ENCODE data around the gene LRPPRC. TPM values are rescaled to one million over a fixed set of nuclear protein-coding genes. Genes with fewer than 3 reads are reported as not detected.
A peak's percentile ranks its signal among the peaks of the same experiment; 100 is the strongest.

Gene LRPPRC
- total RNA-seq (10 to 100 TPM; 36.3 to 52.1 (median 38.7) TPM), polyA plus RNA-seq (10 to 100 TPM in 1 of 2 donors, 1 to 10 TPM in 1; 9.4 to 21.1 TPM)

DNA sequence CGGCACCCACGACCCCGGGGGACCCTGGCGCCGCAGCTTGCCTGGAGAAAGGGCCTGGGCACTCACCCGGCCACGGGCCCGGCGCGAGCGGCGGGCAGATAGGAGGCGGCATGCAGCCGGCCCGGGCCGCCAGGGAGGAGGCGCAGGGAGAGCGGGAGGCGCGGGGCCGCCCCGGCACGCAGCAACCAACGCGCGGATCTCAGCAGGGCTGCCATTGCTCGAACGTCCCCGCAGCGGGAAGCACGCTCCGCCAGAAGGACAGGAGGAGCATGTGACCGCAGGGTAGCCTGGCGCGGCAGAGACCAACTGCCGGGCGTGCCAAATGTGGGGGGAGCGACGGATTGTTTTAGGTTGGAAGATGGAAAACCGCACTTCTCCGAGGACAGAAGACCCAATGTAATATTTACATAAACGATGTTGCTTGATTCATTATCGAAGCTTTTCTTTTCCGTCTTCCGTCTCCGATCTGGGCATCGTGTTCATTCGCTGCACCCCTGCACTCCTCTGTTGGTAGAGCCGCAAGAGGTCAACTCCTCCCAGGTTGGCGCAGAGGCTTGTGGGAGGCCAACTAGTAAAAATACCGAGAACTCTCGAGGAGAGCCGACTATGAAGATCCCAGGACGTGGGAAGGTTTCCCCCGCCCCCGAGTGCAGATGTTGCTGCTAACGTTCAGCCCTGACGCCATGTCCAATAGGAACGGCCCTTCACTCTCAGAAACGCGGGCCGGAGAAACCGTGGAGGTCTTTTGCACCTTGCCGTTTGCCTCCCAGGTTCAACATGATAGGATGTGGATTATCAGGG lies at the start of gene LRPPRC:
TSS of gene LRPPRC (minus strand) at position 257 of the 801 bp plus-strand sequence. CDS start at position 215, 42 bp downstream.
- Histone ChIP-seq H3K4me3 (peak within 1 kb of the TSS; percentile 68 to 100 (median 100)), H3K27ac (peak within 1 kb of the TSS; percentile 63 to 78 (median 70)), H3K9me3 (no peaks in the 10 kb centered on the region), H3K4me1 (peaks cover 9 to 18% (median 16%) of the 10 kb centered on the region in 3 donors), H3K27me3 (no peaks in the 10 kb centered on the region), H3K36me3 (no peaks in the 10 kb centered on the region)
- DNase-seq (peak; percentile 86 to 94 (median 92)), FAIRE-seq (peak; percentile 81), ATAC-seq (peak; percentile 98 to 99 (median 98))
- intact Hi-C loops (cut with DNase I), result no loop called here
- TF ChIP-seq CTCF (IDR thresholded peaks at IDR 0.05), result no peak
- 0% methylated on average over 59 to 64 of the region's 64 CpGs for WGBS, 2 donors

DNA sequence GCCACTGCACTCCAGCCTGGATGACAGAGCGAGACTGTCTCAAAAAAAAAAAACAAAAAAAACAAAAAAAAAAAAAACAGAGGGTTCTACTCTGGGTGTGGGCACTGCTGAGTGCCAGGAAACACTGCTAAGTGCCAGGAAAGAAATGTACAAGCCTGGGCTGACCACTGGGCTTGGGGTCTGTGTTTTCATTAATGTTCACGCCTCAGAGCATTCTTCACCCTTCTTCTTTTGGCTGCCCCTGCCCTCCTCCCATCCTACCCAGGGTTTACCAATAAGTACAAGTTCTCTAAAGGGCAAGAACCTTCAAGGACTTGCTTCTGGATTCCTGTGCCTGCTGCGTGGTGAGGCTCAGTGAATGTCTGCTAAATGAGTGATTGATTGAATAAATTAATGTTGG lies 49.3 kb upstream of the LRPPRC start:
- intact Hi-C loops (cut with DNase I), result no loop called here
- no peak for ATAC-seq
- no peak overlapping the region for H3K4me3 ChIP-seq
- TF ChIP-seq CTCF (IDR thresholded peaks at IDR 0.05), result no peak
- no peaks in the 10 kb centered on the region for H3K9me3 ChIP-seq
- no peak overlapping the region for H3K27ac ChIP-seq
- no peak for FAIRE-seq
- WGBS, 2 donors, result 53 to 66% methylated on average over 2 of the region's 3 CpGs
- no peaks in the 10 kb centered on the region for H3K36me3 ChIP-seq
- no peak for DNase-seq
- no peaks in the 10 kb centered on the region for H3K27me3 ChIP-seq
- peaks cover 0 to 4% (median 0%) of the 10 kb centered on the region in 3 donors for H3K4me1 ChIP-seq

DNA sequence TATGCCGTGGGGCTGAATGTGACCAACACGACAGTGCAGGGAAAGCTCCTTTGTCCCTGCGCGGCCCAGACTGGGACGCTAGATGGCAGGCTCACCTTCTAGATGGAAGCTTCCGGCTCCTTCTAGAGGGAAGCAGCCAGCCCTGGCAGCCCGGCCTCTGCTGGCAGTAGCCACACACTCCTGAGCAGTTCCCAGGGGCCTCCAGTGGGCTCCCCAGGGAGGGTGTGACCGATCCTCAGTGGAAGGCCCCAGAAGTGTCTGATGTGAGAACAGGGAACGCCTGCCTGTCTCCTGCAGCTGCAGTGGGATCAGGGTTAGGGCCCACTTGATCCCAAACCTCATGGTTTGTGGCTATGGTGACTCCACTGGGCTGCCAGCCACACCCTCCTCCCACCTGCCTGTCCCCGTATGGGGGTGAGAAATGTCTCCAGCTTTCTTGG lies 48.5 kb upstream of the LRPPRC start:
- TF ChIP-seq CTCF (IDR thresholded peaks at IDR 0.05), result peak; percentile 72 to 89 (median 80)
- FAIRE-seq (no peak), DNase-seq (peak; percentile 80 to 95 (median 88)), ATAC-seq (peak; percentile 100)
- WGBS, 2 donors, result 2% methylated on average over 10 of the region's 10 CpGs
- Histone ChIP-seq H3K27ac (no peak overlapping the region), H3K4me1 (peaks cover 0 to 4% (median 0%) of the 10 kb centered on the region in 3 donors), H3K36me3 (no peaks in the 10 kb centered on the region), H3K4me3 (no peak overlapping the region), H3K9me3 (no peaks in the 10 kb centered on the region), H3K27me3 (no peaks in the 10 kb centered on the region)
- intact Hi-C loops (cut with DNase I), result no loop called here

GRCh38 chr2:44040365-44040764 lies 44.6 kb upstream of the LRPPRC start:
- intact Hi-C loops (cut with DNase I), result no loop called here
- WGBS, 2 donors, result 85 to 92% methylated on average over 3 of the region's 3 CpGs
- FAIRE-seq, result no peak

More at GRCh38 chr2:44040365-44040764, 44.6 kb upstream of the LRPPRC start:
- ATAC-seq (no peak), DNase-seq (no peak)
- H3K9me3 ChIP-seq, result no peaks in the 10 kb centered on the region
- H3K4me1 ChIP-seq, result peaks cover 0 to 4% (median 0%) of the 10 kb centered on the region in 3 donors
- no peak overlapping the region for H3K4me3 ChIP-seq
- TF ChIP-seq CTCF (IDR thresholded peaks at IDR 0.05), result no peak
- H3K27me3 ChIP-seq, result no peaks in the 10 kb centered on the region
- no peak overlapping the region for H3K27ac ChIP-seq
- no peaks in the 10 kb centered on the region for H3K36me3 ChIP-seq

Data from pancreas (tissue), 10 donors.